ENCODE data around the gene TMEM150A.

- TF ChIP-seq CTCF (IDR thresholded peaks at IDR 0.05) (no peak), POLR2A (IDR thresholded peaks at IDR 0.05) (peak; percentile 23 to 86)
These were observed 7.0 kb downstream of the TMEM150A start, which contains the start of gene RNF181 for GRCh38 chr2:85595301-85596025.
